ENCODE measurements around the gene LIMS3.
"Not testable (repeated sequence)": the region's sequence is repeated elsewhere in the genome, so short reads cannot be mapped to it uniquely, and the experiment has no call there.

- TF ChIP-seq POLR2A (IDR thresholded peaks at IDR 0.05; ENCODE audit: control extremely low read depth in 1 of 2, low read depth in 2 of 2, low read length in 2 of 2); MAX (IDR thresholded peaks at IDR 0.05); SP1 (IDR thresholded peaks at IDR 0.05; ENCODE audit: low read depth, low read length); ZNF274 (IDR thresholded peaks at IDR 0.05; ENCODE audit: borderline replicate concordance, extremely low read depth, low read length); CTCF (IDR thresholded peaks at IDR 0.05; ENCODE audit: control extremely low read depth in 1 of 3, insufficient read depth in 1 of 3, low read depth in 1 of 3, low read length in 3 of 3); POLR2AphosphoS5 (IDR thresholded peaks at IDR 0.05; ENCODE audit: low read depth, low read length); YY1 (IDR thresholded peaks at IDR 0.05; ENCODE audit: low read depth, low read length); PHF8 (conservative IDR thresholded peaks at IDR 0.05; ENCODE audit: low read depth, low read length); EZH2 (IDR thresholded peaks at IDR 0.05; ENCODE audit: low read depth, low read length, severe bottlenecking); RNF2 (IDR thresholded peaks at IDR 0.05; ENCODE audit: borderline replicate concordance, low read depth, low read length, missing control alignments, poor library complexity, severe bottlenecking): not testable (repeated sequence)
These were observed 73.2 kb downstream of the LIMS3 start for GRCh38 chr2:109971710-109972109.

All from H1 (cell line).